NCI-H128 (cell line): ENCODE results near the gene NARS2.

ENCODE experiments used
- DNase-seq: peaks from one replicate; lab custom pipeline; 2025; ENCODE audit not compliant: unreplicated experiment; lab: John Stamatoyannopoulos, UW

NARS2 gene

GRCh38 chr11:78446210-78446609 is 128.5 kb downstream of the NARS2 start:
- DNase-seq = no peak

GRCh38 chr11:78444726-78445125 is 129.9 kb downstream of the NARS2 start:
- DNase-seq = no peak

DNA sequence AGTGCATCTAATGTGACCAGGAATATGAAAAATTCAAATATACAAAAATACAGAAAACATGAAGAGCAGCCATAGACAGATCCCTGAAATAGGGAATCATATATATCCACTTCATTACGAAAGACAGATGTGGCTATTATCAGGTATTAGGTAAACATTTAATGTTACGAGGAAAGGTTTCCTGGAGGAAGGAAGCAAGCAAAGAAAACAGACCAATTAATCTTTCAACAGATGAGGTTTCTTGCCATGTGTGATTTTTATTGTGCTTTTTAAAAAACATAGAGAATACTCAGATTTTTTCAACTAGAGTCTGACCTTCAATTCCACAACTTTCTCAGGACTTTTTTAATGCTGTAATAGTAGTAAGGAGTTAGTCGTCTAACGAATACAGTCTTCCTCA is 132.7 kb downstream of the NARS2 start:
- DNase-seq = no peak

- no peak for DNase-seq
These were observed 136.2 kb downstream of the NARS2 start for GRCh38 chr11:78438298-78438975.

DNA sequence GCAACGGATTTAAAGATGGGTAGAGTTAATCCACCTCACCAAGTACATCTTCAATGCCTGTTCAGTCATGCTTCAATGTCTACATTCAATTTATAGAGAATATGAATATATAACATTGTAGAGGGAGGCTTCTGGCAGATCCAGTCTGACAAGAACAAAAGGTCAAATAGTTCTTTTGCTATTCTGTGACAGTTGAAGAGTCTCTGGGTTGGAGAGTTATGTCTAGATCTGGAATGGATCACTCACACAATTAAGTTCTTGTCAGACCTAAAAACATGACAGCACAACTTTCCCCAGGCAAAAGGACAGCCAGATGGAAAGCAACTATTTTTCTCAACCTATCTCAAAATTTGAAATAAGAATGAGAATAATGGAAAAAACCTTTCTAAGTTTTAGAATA is 141.7 kb downstream of the NARS2 start:
- DNase-seq = no peak

DNA sequence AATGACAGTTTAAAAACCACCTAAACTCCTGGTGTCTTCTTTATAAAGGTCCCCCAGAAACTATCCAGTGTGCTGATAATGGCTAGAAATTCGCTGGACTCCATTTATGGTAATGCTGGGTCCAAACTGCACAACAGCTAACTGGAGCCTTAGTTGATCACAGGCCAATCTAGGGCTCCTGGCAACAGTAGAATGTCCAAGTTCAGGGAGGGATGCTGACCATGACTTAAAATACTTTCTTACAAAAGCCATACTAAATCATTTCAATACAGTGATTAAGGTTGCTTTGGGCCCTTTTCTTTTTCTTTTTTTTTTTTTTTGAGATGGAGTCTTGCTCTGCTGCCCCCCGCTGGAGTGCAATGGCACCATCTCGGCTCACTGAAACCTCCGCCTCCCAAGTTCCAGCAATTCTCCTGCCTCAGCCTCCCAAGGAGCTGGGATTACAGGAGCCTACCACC is 142.6 kb downstream of the NARS2 start:
- no peak for DNase-seq

DNA sequence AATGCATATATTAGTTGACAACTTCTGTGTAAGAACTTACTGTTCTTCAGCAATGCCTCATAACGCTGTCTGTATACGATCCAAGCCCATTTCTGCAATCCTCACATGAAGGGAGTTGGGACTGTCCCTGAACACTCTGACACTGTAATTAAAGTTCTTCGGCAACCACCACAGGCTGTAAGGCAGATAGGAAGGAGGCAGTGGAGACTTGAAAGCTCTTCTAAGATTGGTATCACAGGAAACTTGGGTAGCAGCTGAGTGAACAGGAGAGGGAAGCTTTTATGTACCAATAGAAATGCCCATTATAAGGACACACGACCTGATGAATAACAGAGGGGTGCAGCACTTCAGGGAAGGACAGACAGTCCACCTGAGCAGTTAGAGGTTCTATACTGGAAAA is 145.0 kb downstream of the NARS2 start:
- no peak for DNase-seq

DNA sequence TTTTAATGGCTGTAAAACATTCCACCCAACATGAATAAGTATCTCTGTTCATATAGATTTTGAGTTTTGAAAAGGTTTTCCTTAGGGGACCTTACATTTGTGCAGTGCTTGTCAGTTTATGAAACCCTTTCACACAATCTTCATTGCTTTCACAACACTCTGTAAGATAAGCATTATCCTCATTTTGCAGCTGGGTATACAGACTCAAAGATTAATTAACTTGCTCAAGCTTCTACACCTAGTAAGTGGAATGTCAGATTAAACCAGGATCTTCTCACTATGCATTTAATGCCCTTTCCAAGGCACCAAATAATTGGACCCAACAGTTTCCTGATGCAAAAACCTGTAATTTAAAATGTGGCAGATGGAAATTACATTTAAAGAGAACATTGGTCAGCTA is 145.5 kb downstream of the NARS2 start:
- no peak for DNase-seq

- no peak for DNase-seq
These were observed 145.9 kb downstream of the NARS2 start for GRCh38 chr11:78428773-78429172.

DNA sequence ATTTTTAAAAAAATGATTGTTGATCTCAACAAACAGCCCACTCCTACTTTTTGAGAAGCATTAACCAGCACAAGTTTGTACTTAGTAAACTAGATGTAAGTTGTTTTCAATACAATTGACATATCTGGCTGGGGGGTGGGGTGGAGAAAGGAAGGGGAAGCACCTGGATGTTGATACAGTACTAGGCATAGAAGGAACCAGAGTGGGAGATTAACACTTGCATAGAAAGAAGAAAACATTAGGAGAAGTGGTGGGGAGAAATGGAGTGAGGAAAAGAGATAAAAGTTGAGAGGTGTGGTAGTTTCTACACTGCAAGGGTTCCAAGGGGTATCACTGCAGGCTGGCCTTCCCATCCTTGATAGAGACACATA is 146.4 kb downstream of the NARS2 start:
- DNase-seq = no peak

DNA sequence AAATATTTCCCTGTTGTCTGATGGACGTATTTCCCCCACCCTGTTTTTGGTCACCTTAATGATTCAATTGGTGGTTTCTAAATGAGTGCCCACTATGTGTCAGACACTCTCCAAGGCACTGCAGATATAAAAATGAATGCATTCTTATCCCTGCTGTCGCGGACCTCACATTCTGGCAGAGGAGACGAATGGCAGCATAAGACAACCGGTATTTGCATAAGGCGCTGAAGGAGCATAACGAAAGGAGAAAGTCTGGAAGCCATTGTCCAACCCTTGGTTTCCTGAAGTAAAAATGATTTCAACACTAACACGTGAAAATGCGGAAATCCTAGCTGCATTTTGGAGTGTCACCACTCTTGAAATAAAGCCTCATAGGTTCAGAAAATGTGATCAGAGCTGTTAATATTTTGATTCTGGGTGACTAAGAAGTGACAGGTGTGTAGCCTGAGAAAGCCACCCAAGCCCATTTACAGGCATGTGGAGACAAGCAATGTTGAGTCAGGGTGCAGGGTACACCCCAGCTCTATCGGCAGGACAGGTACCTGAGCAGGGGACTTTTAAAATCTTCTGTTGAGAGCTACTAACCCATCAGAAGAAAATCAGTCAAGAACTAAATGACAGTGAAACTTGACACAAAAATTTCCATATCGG is 146.9 kb downstream of the NARS2 start:
- no peak for DNase-seq

- DNase-seq = no peak
These were observed 147.8 kb downstream of the NARS2 start for GRCh38 chr11:78426845-78427244.

DNA sequence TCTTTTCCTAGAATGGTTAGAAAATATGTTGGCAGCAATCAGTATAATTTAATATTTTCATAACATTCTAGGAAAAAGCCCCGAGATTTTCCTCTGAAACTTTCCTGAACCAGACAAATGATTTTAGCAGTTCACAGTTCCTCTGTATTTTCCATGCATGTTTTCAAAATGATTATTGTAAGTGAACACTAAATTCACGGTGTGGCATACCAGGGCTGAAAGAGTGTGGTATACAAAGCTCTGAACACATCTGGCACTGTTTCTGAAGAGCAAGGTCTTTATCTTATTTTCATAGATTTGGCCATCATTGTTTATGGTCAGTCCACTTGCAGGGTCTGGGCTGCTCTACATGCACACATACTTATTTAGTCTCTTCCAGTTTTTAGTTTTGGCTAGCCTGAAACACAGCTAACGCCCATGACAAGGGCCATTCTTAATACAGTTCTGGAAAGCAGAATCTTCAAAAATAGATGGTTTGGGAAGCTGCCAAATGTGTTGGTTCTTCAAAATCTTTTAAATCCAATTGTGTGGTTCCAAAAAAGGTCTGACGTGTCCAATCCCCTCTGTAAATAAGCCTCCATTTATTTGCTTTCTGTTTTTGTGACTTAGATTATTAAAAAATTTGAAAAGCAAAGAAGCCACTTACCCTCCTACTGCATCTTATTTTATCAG is 149.1 kb downstream of the NARS2 start:
- DNase-seq = no peak

GRCh38 chr11:78424334-78425270 is 150.1 kb downstream of the NARS2 start:
- no peak for DNase-seq

- no peak for DNase-seq
These were observed 151.4 kb downstream of the NARS2 start for GRCh38 chr11:78423241-78423640.

DNA sequence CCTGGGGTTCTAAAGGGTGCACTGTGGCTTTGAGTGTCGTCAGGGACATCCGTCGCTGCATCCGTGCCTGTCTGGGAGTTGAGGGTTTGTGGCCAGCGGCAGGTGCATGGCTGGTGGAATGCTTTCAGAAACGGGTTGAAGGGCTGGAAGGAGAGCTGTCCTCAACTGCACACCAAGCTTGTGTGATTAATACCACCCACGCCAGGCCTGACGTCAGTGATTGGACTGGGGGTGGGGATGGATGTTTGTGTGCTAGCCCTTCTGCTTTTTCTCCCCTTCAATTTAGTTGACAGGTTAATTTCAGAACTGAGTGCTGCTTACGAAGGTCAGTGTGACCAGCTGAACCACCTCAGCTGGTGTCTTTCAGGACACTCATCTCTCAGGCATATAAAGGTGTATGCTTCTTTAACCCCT is 153.9 kb downstream of the NARS2 start:
- no peak for DNase-seq

DNA sequence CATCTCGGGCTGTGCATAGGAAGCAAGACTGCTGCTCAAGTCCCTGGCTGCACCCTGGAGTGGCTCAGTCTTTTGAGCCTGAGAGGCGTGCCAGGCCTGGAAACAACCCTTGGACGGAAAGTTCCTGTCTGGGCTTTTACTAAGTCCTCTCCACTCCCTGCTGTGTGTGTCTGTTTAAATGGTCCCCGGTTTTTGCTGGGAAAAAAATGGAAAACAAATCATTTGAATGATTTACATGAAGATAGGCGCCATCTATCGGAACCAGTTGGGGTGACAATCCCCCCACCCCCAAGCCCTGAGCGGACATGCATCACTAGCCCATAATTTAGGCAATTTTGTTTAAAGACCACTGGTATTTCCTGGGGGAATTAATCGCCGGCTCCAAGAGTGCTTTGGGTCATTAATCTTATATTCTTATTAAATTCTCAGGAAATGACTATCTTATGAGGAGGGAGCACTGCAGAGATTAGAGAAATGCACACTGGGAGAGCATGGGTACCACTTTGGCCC is 154.4 kb downstream of the NARS2 start:
- no peak for DNase-seq

GRCh38 chr11:78419327-78419726 is 155.3 kb downstream of the NARS2 start:
- no peak for DNase-seq

- DNase-seq = no peak
These were observed 156.0 kb downstream of the NARS2 start for GRCh38 chr11:78418584-78419211.

DNA sequence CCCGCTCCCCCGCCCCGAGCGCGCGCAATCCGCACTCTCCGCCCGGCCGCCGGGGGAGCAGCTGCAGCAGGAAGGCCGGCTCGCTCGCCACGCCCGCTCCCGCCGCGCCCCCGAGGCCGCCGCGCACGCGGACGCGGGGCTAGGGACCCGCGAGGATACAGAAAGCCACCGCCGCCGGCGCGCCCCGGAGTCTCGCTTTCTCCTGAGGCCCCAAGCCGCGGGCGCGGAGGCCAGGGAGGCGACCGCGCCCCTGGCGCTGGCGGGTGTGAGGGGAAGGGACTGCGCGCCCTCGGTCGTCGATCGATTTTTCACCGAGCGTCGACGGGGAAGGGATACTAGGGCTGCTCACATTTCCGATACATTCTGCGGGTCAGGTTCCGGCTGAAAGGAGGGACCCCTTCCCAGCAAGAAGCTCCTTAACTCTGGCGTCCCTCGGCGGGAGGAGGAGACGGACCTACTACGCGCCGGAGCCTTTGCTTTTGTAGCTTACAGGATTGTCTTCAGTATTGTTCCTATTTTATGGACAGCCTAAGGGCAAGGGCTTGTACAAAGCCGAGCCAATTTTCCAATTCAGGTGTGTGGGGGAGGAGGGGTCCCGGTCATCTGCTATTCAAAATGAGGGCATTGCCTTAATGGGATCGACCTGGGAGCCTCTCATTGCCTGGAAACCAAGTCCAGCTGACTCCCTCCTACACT is 156.6 kb downstream of the NARS2 start:
- DNase-seq = peak; percentile 96
